Astrocyte (in vitro differentiated cells and primary cell): Measurements from ENCODE around the gene RPL3.

Source experiments
- EZH2 ChIP-seq: IDR thresholded peaks from 2 replicates; pipeline ENCODE4 v1.6.1; 2012; ENCODE audit warnings: mild to moderate bottlenecking, low read length, inconsistent platforms; ENCODE audit not compliant: insufficient read depth
- TF ChIP-seq, protein P1 (sequence below): IDR thresholded peaks from 2 replicates; pipeline ENCODE4 v1.5.1; 2011; ENCODE audit warnings: low read depth, mild to moderate bottlenecking, inconsistent platforms, low read length, moderate library complexity; ENCODE audit not compliant: insufficient read depth

- no peak for TF ChIP-seq EZH2
- TF ChIP-seq, protein P1, sequence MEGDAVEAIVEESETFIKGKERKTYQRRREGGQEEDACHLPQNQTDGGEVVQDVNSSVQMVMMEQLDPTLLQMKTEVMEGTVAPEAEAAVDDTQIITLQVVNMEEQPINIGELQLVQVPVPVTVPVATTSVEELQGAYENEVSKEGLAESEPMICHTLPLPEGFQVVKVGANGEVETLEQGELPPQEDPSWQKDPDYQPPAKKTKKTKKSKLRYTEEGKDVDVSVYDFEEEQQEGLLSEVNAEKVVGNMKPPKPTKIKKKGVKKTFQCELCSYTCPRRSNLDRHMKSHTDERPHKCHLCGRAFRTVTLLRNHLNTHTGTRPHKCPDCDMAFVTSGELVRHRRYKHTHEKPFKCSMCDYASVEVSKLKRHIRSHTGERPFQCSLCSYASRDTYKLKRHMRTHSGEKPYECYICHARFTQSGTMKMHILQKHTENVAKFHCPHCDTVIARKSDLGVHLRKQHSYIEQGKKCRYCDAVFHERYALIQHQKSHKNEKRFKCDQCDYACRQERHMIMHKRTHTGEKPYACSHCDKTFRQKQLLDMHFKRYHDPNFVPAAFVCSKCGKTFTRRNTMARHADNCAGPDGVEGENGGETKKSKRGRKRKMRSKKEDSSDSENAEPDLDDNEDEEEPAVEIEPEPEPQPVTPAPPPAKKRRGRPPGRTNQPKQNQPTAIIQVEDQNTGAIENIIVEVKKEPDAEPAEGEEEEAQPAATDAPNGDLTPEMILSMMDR: no peak
These were observed 35.9 kb downstream of the RPL3 start for GRCh38 chr22:39283322-39284141.
